ENCODE measurements around the gene MRPL20. TPM values are rescaled to one million over a fixed set of nuclear protein-coding genes. Genes with fewer than 3 reads are reported as not detected.
A peak's percentile ranks its signal among the peaks of the same experiment; 100 is the strongest.

MRPL20 gene
- total RNA-seq, 1 experiment from 2014 or later: 267 TPM

GRCh38 chr1:1441002-1441888, 34.2 kb upstream of the MRPL20 start:
- Histone ChIP-seq H3K4me3 (ENCODE audit: insufficient read depth, low read depth, low read length) (no peak overlapping the region), H3K27me3 (ENCODE audit: control insufficient read depth, insufficient read depth, low read length) (peaks cover 2% of the 10 kb centered on the region; the same call in 1 of the 2 replicates), H3K36me3 (replicated peaks; ENCODE audit: control insufficient read depth, insufficient read depth, low read length) (no peaks in the 10 kb centered on the region)
- peak; percentile 97 for DNase-seq

GRCh38 chr1:1440262-1441001, 33.3 kb upstream of the MRPL20 start:
- DNase-seq: peak; percentile 67
- H3K27me3 ChIP-seq (ENCODE audit: control insufficient read depth, insufficient read depth, low read length): peaks cover 3% of the 10 kb centered on the region; the same call in 1 of the 2 replicates
- no peaks in the 10 kb centered on the region for H3K36me3 ChIP-seq (replicated peaks; ENCODE audit: control insufficient read depth, insufficient read depth, low read length)
- H3K4me3 ChIP-seq (ENCODE audit: insufficient read depth, low read depth, low read length): no peak overlapping the region

GRCh38 chr1:1439546-1440261, 32.6 kb upstream of the MRPL20 start:
- H3K4me3 ChIP-seq (ENCODE audit: insufficient read depth, low read depth, low read length): no peak overlapping the region
- DNase-seq: peak; percentile 73

GRCh38 chr1:1438531-1439381, 31.7 kb upstream of the MRPL20 start:
- H3K27me3 ChIP-seq (ENCODE audit: control insufficient read depth, insufficient read depth, low read length): peaks cover 5% of the 10 kb centered on the region; the same call in 1 of the 2 replicates
- H3K4me3 ChIP-seq (ENCODE audit: insufficient read depth, low read depth, low read length): no peak overlapping the region
- no peaks in the 10 kb centered on the region for H3K36me3 ChIP-seq (replicated peaks; ENCODE audit: control insufficient read depth, insufficient read depth, low read length)
- DNase-seq: peak; percentile 62

More at GRCh38 chr1:1439546-1440261, 32.6 kb upstream of the MRPL20 start:
- no peaks in the 10 kb centered on the region for H3K36me3 ChIP-seq (replicated peaks; ENCODE audit: control insufficient read depth, insufficient read depth, low read length)
- H3K27me3 ChIP-seq (ENCODE audit: control insufficient read depth, insufficient read depth, low read length): peaks cover 5% of the 10 kb centered on the region; the same call in 1 of the 2 replicates

GRCh38 chr1:1437904-1438376, 30.8 kb upstream of the MRPL20 start:
- Histone ChIP-seq H3K36me3 (replicated peaks; ENCODE audit: control insufficient read depth, insufficient read depth, low read length) (no peaks in the 10 kb centered on the region), H3K27me3 (ENCODE audit: control insufficient read depth, insufficient read depth, low read length) (peaks cover 5% of the 10 kb centered on the region; the same call in 1 of the 2 replicates)
- peak; percentile 52 for DNase-seq

GRCh38 chr1:1437033-1437903, 30.2 kb upstream of the MRPL20 start:
- Histone ChIP-seq H3K4me3 (ENCODE audit: insufficient read depth, low read depth, low read length) (no peak overlapping the region), H3K36me3 (replicated peaks; ENCODE audit: control insufficient read depth, insufficient read depth, low read length) (no peaks in the 10 kb centered on the region), H3K27me3 (ENCODE audit: control insufficient read depth, insufficient read depth, low read length) (peaks cover 5% of the 10 kb centered on the region; the same call in 1 of the 2 replicates)
- peak; percentile 56 for DNase-seq

More at GRCh38 chr1:1437904-1438376, 30.8 kb upstream of the MRPL20 start:
- H3K4me3 ChIP-seq (ENCODE audit: insufficient read depth, low read depth, low read length): no peak overlapping the region

GRCh38 chr1:1436630-1437032, 29.5 kb upstream of the MRPL20 start:
- no peak for DNase-seq
- H3K4me3 ChIP-seq (ENCODE audit: insufficient read depth, low read depth, low read length): peak overlapping the region; percentile 76; the same call in 1 of the 2 replicates
- H3K27me3 ChIP-seq (ENCODE audit: control insufficient read depth, insufficient read depth, low read length): peaks cover 5% of the 10 kb centered on the region; the same call in 1 of the 2 replicates
- H3K36me3 ChIP-seq (replicated peaks; ENCODE audit: control insufficient read depth, insufficient read depth, low read length): no peaks in the 10 kb centered on the region

- Histone ChIP-seq H3K36me3 (replicated peaks; ENCODE audit: control insufficient read depth, insufficient read depth, low read length) (no peaks in the 10 kb centered on the region), H3K27me3 (ENCODE audit: control insufficient read depth, insufficient read depth, low read length) (peaks cover 5% of the 10 kb centered on the region; the same call in 1 of the 2 replicates), H3K4me3 (ENCODE audit: insufficient read depth, low read depth, low read length) (peak overlapping the region; percentile 76)
- DNase-seq: peak; percentile 75
These were observed 29.0 kb upstream of the MRPL20 start for GRCh38 chr1:1435911-1436629.

- H3K4me3 ChIP-seq (ENCODE audit: insufficient read depth, low read depth, low read length): peak within 1 kb of the TSS; percentile 76
- no peaks in the 10 kb centered on the region for H3K36me3 ChIP-seq (replicated peaks; ENCODE audit: control insufficient read depth, insufficient read depth, low read length)
- DNase-seq: peak; percentile 99
These were observed 28.2 kb upstream of the MRPL20 start, which contains the start of gene VWA1 for GRCh38 chr1:1435106-1435903. Gene VWA1, plus strand, starts transcription at chr1:1435690. Its CDS starts 59 bp downstream, at chr1:1435749.

GRCh38 chr1:1434824-1435105, 27.7 kb upstream of the MRPL20 start:
- H3K27me3 ChIP-seq (ENCODE audit: control insufficient read depth, insufficient read depth, low read length): peaks cover 5% of the 10 kb centered on the region; the same call in 1 of the 2 replicates
- H3K4me3 ChIP-seq (ENCODE audit: insufficient read depth, low read depth, low read length): peak overlapping the region; percentile 76
- no peak for DNase-seq
- H3K36me3 ChIP-seq (replicated peaks; ENCODE audit: control insufficient read depth, insufficient read depth, low read length): no peaks in the 10 kb centered on the region

More at GRCh38 chr1:1435106-1435903, 28.2 kb upstream of the MRPL20 start, which contains the start of gene VWA1:
- H3K27me3 ChIP-seq (ENCODE audit: control insufficient read depth, insufficient read depth, low read length): peaks cover 5% of the 10 kb centered on the region; the same call in 1 of the 2 replicates

- Histone ChIP-seq H3K4me3 (ENCODE audit: insufficient read depth, low read depth, low read length) (peak overlapping the region; percentile 5; the same call in 1 of the 2 replicates), H3K36me3 (replicated peaks; ENCODE audit: control insufficient read depth, insufficient read depth, low read length) (no peaks in the 10 kb centered on the region), H3K27me3 (ENCODE audit: control insufficient read depth, insufficient read depth, low read length) (peaks cover 5% of the 10 kb centered on the region; the same call in 1 of the 2 replicates)
- peak; percentile 93 for DNase-seq
These were observed 27.2 kb upstream of the MRPL20 start for GRCh38 chr1:1434131-1434823.

Data from H7 (cell line).